Measurements from ENCODE around the gene DAGLB.

The DAGLB gene

GRCh38 chr7:6365451-6365850 is 82.3 kb downstream of the DAGLB start:
- no peak for DNase-seq (ENCODE audit: low read depth)

- no peak for DNase-seq (ENCODE audit: low read depth)
Measured at GRCh38 chr7:6360841-6361240, 86.9 kb downstream of the DAGLB start.

- DNase-seq (ENCODE audit: low read depth), result no peak
Measured at GRCh38 chr7:6359734-6360133, 88.0 kb downstream of the DAGLB start.
